Endothelial cell of umbilical vein (primary cell): ENCODE results near the gene LLGL2. TPM values are rescaled to one million over a fixed set of nuclear protein-coding genes. Genes with fewer than 3 reads are reported as not detected.
"Not testable (repeated sequence)": the region's sequence is repeated elsewhere in the genome, so short reads cannot be mapped to it uniquely, and the experiment has no call there.

ENCODE experiments used
- BruUV-seq: library from RNA; stranded (reverse); fragments of 400-500 nt; replicated peaks from 2 replicates; lab custom pipeline; 2021; lab: Mats Ljungman, UMichigan
- CTCF ChIA-PET: fragments of 300-600, 350-600 bp; sonication (Branson Sonifier 250); formaldehyde crosslinking; loops from one replicate; lab custom pipeline; 2021; ENCODE audit warnings: antibody characterized with exemption, inconsistent platforms; lab: Charles Lee
- POLR2A ChIA-PET: fragments of 300-600, 350-600 bp; sonication (Branson Sonifier 250); formaldehyde crosslinking; loops from one replicate; lab custom pipeline; 2021; ENCODE audit warnings: antibody characterized with exemption, inconsistent platforms; lab: Charles Lee
- DNase-seq: peaks from one replicate; pipeline ENCODE4 v3.0.0-alpha.2; 2011; ENCODE audit warnings: low read depth, low spot score
- FAIRE-seq: peaks from 2 replicates; lab custom pipeline; 2011; peaks lifted over from hg19 to GRCh38; lab: Jason Lieb, UNC
- H2AFZ ChIP-seq: 2 replicates; pipeline ENCODE4 v1.6.0; 2012; ENCODE audit warnings: low read depth, low read length, control low read depth, inconsistent platforms
- H3K27ac ChIP-seq: 2 replicates; pipeline ENCODE4 v1.5.1; 2011; ENCODE audit warnings: low read depth, mild to moderate bottlenecking, control low read depth, low read length, moderate library complexity; ENCODE audit not compliant: insufficient read depth
- H3K27me3 ChIP-seq, 2 experiments: 2 replicates each; pipeline versions ENCODE4 v1.6.0 to v1.6.1; 2011; ENCODE audit warnings: low read length in 2 of 2, mixed read lengths in 1 of 2; ENCODE audit not compliant: control insufficient read depth in 2 of 2, insufficient read depth in 2 of 2
- H3K36me3 ChIP-seq, 2 experiments: 2 replicates in 1 of 2; 3 replicates in 1 of 2; pipeline ENCODE4 v1.5.1; 2011; ENCODE audit warnings: low read length in 2 of 2, mild to moderate bottlenecking in 1 of 2, moderate library complexity in 1 of 2; ENCODE audit not compliant: control insufficient read depth in 2 of 2, insufficient read depth in 2 of 2; ENCODE audit errors: extremely low read depth in 1 of 2
- H3K4me1 ChIP-seq: 3 replicates; pipeline ENCODE4 v1.5.1; 2011; ENCODE audit warnings: mild to moderate bottlenecking, low read length; ENCODE audit not compliant: control insufficient read depth, insufficient read depth; ENCODE audit errors: extremely low read depth
- H3K4me2 ChIP-seq: 2 replicates; pipeline ENCODE4 v1.6.1; 2011; ENCODE audit warnings: low read length, control low read depth, mixed read lengths; ENCODE audit not compliant: insufficient read depth
- H3K4me3 ChIP-seq, 3 experiments: fragments of 200-600 bp in 1 of 3; sonication (generic), shearing (Covaris generic) in 1 of 3; replicated peaks in 1 of 3; 2 replicates each; pipeline ENCODE4 v1.5.1; 2011 to 2016; ENCODE audit warnings: control low read depth in 3 of 3, low read length in 3 of 3, mild to moderate bottlenecking in 2 of 3, inconsistent platforms in 1 of 3, low read depth in 1 of 3, moderate library complexity in 1 of 3; ENCODE audit not compliant: insufficient read depth in 1 of 3
- H3K79me2 ChIP-seq: 2 replicates; pipeline ENCODE4 v1.6.0; 2012; ENCODE audit warnings: low read length, inconsistent platforms; ENCODE audit not compliant: control insufficient read depth, insufficient read depth
- H3K9ac ChIP-seq: replicated peaks from 2 replicates; pipeline ENCODE3; 2011; ENCODE audit warnings: low read length, control low read depth; ENCODE audit not compliant: insufficient read depth; ENCODE audit errors: extremely low read depth
- H3K9me1 ChIP-seq: replicated peaks from 3 replicates; pipeline ENCODE4 v1.6.0; 2011; ENCODE audit warnings: mild to moderate bottlenecking, low read length; ENCODE audit not compliant: control insufficient read depth, insufficient read depth; ENCODE audit errors: extremely low read depth
- H3K9me3 ChIP-seq: replicated peaks from 2 replicates; pipeline ENCODE4 v1.5.1; 2012; ENCODE audit warnings: low read length, inconsistent platforms; ENCODE audit not compliant: control insufficient read depth, insufficient read depth
- H4K20me1 ChIP-seq: replicated peaks from 2 replicates; pipeline ENCODE3; 2011; ENCODE audit warnings: mild to moderate bottlenecking, low read length; ENCODE audit not compliant: control insufficient read depth, insufficient read depth; ENCODE audit errors: extremely low read depth
- CTCF ChIP-seq, 2 donors: IDR thresholded peaks; 1 replicate in 1 of 2; 2 replicates in 1 of 2; pipeline ENCODE4 v1.5.1; 2011; ENCODE audit warnings: low read length in 2 of 2, mild to moderate bottlenecking in 2 of 2, moderate library complexity in 2 of 2, control low read depth in 1 of 2, inconsistent platforms in 1 of 2, low read depth in 1 of 2; ENCODE audit not compliant: insufficient read depth in 1 of 2; ENCODE audit errors: extremely low read depth in 1 of 2
- EZH2 ChIP-seq: IDR thresholded peaks from 2 replicates; pipeline ENCODE4 v1.6.1; 2012; ENCODE audit warnings: borderline replicate concordance, low read depth, mild to moderate bottlenecking, moderate library complexity, low read length, inconsistent platforms; ENCODE audit not compliant: severe bottlenecking
- FOS ChIP-seq: IDR thresholded peaks from 2 replicates; pipeline ENCODE4 v1.6.1; 2011; ENCODE audit warnings: mild to moderate bottlenecking, low read length, moderate library complexity, borderline replicate concordance; ENCODE audit not compliant: insufficient read depth
- GATA2 ChIP-seq: IDR thresholded peaks from 2 replicates; pipeline ENCODE4 v1.7.0; 2011; ENCODE audit warnings: low read depth, mild to moderate bottlenecking, moderate library complexity, mixed read lengths, low read length; ENCODE audit not compliant: insufficient read length, insufficient read depth
- JUN ChIP-seq: IDR thresholded peaks from 2 replicates; pipeline ENCODE4 v1.6.1; 2011; ENCODE audit warnings: borderline replicate concordance, low read depth; ENCODE audit not compliant: insufficient read length, insufficient read depth
- MAX ChIP-seq: IDR thresholded peaks from 2 replicates; pipeline ENCODE4 v1.6.1; 2011; ENCODE audit not compliant: insufficient read depth, insufficient read length
- MYC ChIP-seq: IDR thresholded peaks from one replicate; pipeline ENCODE4 v1.6.1; 2011; ENCODE audit warnings: mild to moderate bottlenecking, low read depth, low read length
- POLR2A ChIP-seq: IDR thresholded peaks from 2 replicates; pipeline ENCODE4 v1.6.1; 2012; ENCODE audit warnings: low read depth, mild to moderate bottlenecking, control low read depth, low read length
- POLR2AphosphoS5 ChIP-seq: IDR thresholded peaks from 2 replicates; pipeline ENCODE4 v1.6.1; 2012; ENCODE audit warnings: low read depth, mild to moderate bottlenecking, control low read depth, low read length, moderate library complexity; ENCODE audit not compliant: insufficient read depth
- dilution Hi-C: fragments of 300-500 bp; cut with MboI; formaldehyde crosslinking; loops from one replicate; pipeline ENCODE4 v1.15.0; 2019; ENCODE audit warnings: low sequenced_read_pairs; ENCODE audit not compliant: extremely low pct_ligation_motif_present
- intact Hi-C: fragments of 100-400 bp; cut with micrococcal nuclease; formaldehyde crosslinking; loops from one replicate; pipeline ENCODE4 v1.10.0; 2022
- polyA plus RNA-seq, 4 experiments: library from polyadenylated mRNA; depleted of rRNA in 3 of 4; stranded (reverse) in 3 of 4; unstranded in 1 of 4; fragments of >200 nt; gene quantifications; 2 replicates each; pipeline versions ENCODE4 v1.2.1 to v1.2.3, GENCODE V29; 2011 to 2012; ENCODE audit warnings: missing spikeins in 1 of 4
- total RNA-seq: library from RNA; stranded (reverse); gene quantifications from 2 replicates; pipeline ENCODE4 v1.2.3, GENCODE V29; 2021

Gene LLGL2
- total and polyA plus RNA-seq, 2 donors (not counting 3 experiments of a cell fraction or from before 2014, with no cell fraction given) = 5.3 to 5.4 TPM

GRCh38 chr17:75592348-75593020 is 67.0 kb downstream of the LLGL2 start:
- BruUV-seq = no TSS peak
- Histone ChIP-seq H3K9me1 (no peaks in the 10 kb centered on the region), H2AFZ (no peak overlapping the region), H3K4me1 (peaks cover 2% of the 10 kb centered on the region), H4K20me1 (no peaks in the 10 kb centered on the region), H3K36me3 (no peaks in the 10 kb centered on the region), H3K9me3 (no peaks in the 10 kb centered on the region), H3K4me3 (no peak overlapping the region), H3K27ac (no peak overlapping the region), H3K27me3 (no peaks in the 10 kb centered on the region), H3K4me2 (no peak overlapping the region), H3K9ac (no peak overlapping the region), H3K79me2 (no peaks in the 10 kb centered on the region)
- TF ChIP-seq POLR2AphosphoS5 (no peak), FOS (no peak), EZH2 (no peak), POLR2A (no peak), JUN (no peak), MYC (no peak), CTCF (IDR thresholded peaks at IDR 0.05; ENCODE audit: extremely low read depth in 1 of 2, insufficient read depth in 1 of 2, low read depth in 1 of 2, low read length in 2 of 2) (no peak), GATA2 (no peak), MAX (no peak)
- dilution Hi-C loops (no loop called here), intact Hi-C loops (no loop called here)
- CTCF ChIA-PET = interaction anchor here (0.6 to 4.9 kb wide), 2 partner anchors 10 to 40 kb away, joined by 4 to 29 read pairs; no protein-coding TSS in a partner anchor
- POLR2A ChIA-PET = no interaction called here
- DNase-seq (no peak), FAIRE-seq (no peak)

- H3K27me3 ChIP-seq, FAIRE-seq, H3K4me2 ChIP-seq, H3K4me3 ChIP-seq, POLR2A ChIA-PET, dilution Hi-C loops, H3K79me2 ChIP-seq, H3K27ac ChIP-seq, BruUV-seq, DNase-seq, H3K9me1 ChIP-seq, H2AFZ ChIP-seq, H3K9ac ChIP-seq, H3K9me3 ChIP-seq, intact Hi-C loops, H3K4me1 ChIP-seq, H4K20me1 ChIP-seq, H3K36me3 ChIP-seq: not testable (repeated sequence)
- CTCF ChIA-PET = interaction anchor here (0.6 to 4.9 kb wide), 2 partner anchors 9 to 39 kb away, joined by 4 to 29 read pairs; no protein-coding TSS in a partner anchor
These were observed 67.9 kb downstream of the LLGL2 start for GRCh38 chr17:75593430-75593829.
